ENCODE measurements around the gene ARHGAP24.
"Not testable (repeated sequence)": the region's sequence is repeated elsewhere in the genome, so short reads cannot be mapped to it uniquely, and the experiment has no call there.

The ARHGAP24 gene

DNA sequence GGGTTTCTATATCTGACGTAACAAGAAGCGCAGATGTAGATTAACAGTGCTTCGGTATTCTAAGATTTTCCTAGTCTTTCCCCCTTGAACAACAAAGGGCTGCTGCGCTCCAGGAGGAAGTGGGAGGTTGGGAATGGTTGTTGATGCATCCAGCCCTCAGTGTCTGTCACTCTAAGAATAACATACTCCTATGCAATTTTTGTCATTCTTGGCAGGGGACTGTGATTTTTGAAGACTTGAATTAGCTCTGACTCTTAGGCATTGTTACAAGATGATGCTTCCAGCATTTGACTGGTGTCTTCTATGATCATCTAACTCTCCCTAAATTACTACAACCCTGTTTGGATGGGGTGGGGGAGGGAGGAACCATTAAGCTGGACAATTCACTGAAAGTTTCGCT is 394.2 kb downstream of the ARHGAP24 start:
- DNase-seq, result no peak

DNA sequence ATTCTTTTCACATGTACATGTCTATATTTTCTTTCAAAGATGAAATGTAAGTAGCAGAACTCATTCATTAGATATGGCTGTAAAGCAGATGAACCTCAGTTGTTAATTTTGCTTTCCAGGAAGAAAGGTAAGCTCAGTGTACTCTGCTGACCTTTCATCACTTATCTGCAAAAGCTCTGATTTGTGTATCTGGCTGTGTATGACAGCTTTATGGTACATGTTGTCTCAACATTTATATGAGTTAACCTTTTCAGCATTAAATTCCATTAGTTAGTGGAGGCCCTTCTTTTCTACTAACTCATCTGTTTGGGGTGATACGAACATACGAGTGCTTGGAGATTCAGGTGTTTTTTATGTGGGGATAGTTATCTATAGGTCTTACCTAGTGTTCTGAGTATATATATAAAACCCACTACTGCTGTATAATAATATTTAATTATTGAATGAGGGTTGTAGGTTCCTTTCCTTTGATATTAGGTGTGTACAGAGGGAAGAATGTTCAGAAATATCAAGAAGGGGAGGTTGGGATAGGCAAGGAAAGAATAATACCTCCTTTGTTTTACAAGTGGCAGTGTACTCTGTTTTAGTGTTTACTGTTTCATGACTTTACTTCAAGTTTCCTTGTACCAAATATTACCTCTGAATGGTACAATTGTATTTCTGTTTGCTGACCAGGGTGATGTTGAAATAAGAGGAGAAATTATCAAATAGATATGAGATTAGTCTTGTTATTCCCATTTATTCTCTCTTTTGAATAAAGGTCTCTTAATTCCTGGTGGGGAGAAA is 395.5 kb downstream of the ARHGAP24 start:
- no peak for DNase-seq

DNA sequence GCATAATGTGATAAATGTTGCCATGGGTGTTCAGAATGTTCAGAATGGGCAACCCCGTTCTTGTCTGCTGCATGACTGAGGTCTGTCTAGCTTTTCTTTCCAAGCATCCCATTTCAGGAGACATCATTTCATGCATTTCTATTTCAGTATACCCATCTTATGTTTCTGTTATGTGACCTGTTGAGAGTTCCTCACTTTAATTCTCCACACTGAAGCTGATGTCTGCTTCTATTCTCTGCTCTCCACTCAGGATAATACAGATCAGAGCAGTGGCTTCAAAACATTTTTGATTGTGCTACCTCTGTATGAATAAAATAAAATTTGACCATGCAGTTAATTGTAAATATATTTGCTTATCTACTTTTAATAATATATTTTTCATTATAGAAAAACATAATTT is 398.6 kb downstream of the ARHGAP24 start:
- DNase-seq, result no peak

DNA sequence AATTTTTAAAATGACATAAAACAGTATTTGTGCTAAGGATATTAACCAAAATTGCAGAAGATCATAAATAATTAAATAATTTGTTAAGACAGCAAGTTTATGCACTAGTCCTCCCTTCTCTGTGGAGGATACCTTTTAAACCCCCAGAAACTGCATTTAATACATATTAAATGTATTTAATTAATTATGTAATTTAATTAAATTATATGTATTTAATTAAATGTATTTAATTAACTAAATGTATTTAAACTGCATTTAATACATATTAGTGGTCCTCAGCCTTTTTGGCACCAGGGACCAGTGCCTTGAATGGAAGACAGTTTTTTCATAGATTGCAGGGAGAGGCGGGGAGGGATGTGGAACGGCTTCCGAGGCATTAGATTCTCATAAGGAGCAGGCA is 404.6 kb downstream of the ARHGAP24 start:
- DNase-seq, result no peak

DNA sequence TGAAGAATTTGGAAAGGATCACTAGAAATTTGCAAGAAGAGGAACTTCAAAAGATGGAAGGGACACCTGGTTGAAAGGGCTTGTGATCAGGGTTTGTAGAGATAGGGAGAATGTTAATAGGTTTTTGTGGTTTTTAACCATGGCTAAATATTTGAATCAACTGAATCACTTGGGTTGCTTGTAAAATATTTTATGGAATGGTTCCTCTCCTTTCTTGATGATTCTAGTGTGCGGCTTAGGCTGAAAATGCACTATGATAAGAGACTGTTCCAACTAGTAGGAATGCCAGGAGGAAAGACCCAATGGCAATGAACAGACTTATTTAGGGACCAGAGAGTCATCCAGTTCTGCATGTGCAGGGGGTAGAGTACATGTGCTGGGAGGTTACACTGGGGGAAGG is 408.2 kb downstream of the ARHGAP24 start:
- DNase-seq, result no peak

DNA sequence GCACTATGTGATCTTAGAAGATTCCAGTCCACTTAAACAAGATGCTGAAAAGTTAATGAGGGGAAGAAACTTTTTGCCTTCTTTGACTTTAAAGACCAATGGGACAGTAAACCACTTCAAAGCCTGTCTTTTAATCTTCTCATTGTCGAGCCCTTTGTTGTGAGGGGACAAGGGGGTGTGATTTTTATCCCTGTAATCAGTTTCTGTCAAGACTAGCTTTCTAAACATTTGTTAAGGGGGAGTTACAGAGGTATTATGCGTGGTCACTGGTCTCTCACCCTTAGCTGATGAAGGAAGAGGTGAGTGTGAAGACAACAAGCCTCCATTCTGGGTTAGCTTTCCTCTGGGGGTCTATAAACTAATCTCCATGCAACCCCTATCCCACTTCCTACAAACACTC is 409.3 kb downstream of the ARHGAP24 start:
- DNase-seq, result no peak

DNA sequence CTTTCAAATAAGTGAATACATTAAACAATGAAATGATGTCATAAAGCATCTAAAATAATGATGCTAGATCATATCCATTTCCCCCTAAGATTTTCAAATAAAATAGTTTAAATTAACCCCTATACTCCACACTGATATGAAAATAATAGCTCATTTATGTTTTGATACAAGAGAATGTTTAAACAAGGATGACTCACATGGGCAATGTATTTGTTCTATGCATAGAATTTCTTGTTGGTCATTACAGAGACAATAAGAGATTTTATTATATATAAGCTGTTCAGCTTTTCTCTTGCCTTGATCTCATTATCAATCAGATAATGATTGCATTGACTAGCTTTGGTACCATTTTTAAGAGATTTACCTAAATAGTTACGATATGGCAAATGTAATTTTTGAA is 411.7 kb downstream of the ARHGAP24 start:
- no peak for DNase-seq

DNA sequence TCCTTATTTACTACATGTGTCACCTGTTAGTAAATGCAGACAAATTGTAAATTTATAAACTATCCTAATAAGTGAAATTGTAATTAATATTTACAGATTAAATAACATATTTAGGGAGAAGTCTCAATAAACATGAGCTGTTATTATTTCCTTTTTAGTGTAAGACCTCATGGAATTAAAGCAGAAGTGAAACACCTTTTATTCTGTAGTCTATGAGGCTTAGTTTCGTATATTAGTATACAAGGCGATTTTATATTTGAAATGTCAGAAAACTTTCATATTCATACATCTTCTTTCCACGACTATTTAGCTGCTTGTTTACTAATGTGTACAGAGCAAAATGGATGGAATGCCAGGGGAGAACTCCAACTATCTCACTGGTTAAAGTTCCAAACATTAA is 414.4 kb downstream of the ARHGAP24 start:
- DNase-seq, result no peak

DNA sequence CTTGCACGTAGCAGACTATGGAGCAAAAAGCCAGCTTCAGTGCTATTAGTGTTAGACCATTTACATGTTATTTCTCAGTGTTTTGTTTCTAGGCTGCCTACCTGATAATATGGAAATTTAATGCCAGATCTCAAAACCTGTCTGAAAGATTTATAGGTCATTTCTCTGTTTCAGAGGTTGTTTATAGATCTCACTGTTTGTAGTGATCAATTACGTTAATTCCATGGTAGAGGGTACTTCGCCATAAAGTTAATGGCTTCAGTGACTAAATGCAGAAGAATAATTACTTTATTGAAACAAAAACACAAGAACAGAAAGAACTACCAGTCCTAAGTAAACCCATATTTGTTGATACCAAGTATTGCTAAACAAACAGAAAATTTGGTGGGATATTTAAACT is 420.8 kb downstream of the ARHGAP24 start:
- DNase-seq, result no peak

DNA sequence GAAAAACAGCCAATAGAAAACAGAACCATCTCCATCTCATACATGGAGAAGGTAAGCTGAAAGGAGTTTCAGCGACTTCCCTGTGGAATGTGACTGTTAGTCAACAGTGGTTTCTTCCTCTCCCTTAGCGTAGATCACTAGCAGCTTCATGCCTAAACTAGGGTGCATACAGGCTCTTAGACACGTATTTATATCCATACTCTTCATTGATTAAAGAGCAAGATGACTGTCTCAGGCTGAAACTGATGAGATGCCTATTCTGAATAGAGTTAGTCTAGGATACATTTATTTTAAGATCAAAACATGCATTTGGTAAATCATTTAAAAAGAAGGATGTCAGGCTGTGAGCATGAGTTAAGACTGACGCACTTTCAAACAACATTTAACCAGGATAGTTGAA is 423.3 kb downstream of the ARHGAP24 start:
- DNase-seq, result no peak

DNA sequence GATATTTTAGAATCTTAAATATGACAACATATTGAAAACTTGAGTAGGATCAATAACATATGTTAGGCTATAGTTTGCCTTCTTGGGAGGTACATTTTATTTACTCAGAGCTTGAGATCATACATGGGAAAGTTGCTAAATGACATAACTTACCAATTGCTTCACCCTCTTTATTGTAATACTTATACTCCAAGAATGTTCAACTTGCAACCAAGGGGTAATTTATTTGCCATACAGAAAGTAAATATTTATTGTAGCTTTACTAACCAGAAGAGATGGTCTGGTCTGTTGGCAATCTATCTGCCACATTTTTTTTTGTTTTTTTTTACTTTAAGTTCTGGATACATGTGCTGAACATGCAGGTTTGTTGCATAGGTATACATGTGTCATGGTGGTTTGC is 426.6 kb downstream of the ARHGAP24 start:
- no peak for DNase-seq

DNA sequence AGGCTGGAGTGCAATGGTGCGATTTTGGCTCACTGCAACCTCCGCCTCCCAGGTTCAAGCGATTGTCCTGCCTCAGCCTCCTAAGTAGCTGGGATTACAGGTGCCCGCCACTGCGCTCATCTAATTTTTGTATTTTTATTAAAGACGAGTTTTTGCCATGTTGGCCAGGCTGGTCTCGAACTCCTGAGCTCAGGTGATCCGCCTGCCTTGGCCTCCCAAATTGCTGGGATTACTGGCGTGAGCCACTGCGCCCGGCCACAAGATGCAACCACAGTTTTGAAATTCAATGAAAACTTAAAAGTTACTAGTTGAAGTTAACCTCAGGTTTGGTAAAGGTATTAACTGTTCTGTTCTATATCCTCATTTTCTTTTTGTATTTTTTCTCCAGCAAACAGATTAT is 427.7 kb downstream of the ARHGAP24 start:
- not testable (repeated sequence) for DNase-seq

DNA sequence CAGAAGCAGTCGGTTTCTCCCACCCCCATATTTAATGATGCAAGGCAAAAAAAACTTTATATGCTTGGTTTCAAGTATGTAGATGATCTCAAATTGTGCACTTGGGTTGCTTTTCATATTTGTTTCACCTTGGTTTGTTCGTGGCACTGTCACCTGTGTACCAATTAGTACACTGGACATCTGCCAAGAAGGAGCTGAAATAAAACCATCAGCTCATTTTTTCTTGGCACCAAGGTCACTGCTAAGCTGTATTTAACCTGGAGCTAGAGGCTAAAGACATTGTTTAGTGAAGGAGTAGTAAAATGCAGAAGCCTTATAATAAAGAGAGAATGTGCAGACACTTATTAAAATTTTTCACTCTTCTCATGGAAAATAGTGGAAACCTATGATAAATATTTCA is 430.8 kb downstream of the ARHGAP24 start:
- DNase-seq, result peak; percentile 60

DNA sequence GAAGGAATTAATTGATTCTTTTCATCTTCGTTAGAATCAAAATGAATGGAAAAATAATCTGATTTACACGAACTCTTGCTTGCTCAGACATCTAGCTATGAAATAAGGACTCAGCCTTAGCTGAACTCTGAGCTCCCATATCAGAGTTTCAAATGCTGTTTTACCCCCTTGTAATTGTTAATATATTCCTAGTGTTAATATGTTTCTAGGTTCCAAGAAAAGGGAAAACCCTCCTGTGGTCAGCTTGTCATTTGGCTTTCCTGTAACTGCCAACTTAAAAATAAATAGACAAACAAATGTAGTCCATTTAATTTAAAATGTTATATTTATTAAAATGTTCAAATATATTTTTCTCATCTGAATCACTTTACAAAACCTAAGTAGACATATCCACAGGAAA is 432.1 kb downstream of the ARHGAP24 start:
- DNase-seq, result no peak

DNA sequence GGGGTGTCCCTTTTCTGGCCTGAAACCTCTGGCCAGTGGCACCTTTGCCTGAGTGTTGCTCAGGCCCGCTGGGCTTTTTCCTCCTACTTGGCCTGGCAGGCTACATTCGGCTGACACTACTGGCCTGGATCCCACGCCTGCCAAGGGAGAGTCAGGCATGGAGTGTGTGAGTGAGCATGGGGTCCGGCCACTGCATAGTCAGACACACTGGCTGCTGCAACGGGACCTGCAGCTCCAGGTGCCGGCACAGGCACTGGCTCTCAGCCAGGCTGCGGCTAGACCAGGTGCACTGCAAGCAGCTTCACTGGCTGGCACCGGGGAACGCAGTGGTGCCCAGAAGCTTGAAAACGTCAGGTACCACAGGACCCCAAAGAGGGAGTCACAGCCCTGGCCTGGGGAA is 434.9 kb downstream of the ARHGAP24 start:
- no peak for DNase-seq

DNA sequence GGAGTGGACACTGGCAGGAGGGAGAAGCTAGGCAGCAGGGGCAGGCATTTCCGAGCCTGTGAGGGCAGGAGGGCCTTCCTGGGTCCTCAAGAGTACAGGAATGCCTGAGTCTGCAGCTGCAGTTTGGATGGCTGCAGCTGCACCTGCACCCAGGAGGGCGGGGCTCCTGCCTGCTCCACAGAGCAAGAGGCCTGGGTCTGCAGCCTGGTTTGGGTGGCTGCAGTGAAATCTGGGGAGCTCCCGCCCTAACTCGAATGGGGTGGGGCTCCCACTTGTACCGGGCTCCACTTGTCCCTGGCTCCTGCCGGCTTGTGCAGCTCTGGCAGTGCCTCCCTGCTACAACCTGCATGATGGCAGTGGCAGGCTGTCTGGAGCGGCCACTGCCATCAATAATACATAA is 436.0 kb downstream of the ARHGAP24 start:
- no peak for DNase-seq

DNA sequence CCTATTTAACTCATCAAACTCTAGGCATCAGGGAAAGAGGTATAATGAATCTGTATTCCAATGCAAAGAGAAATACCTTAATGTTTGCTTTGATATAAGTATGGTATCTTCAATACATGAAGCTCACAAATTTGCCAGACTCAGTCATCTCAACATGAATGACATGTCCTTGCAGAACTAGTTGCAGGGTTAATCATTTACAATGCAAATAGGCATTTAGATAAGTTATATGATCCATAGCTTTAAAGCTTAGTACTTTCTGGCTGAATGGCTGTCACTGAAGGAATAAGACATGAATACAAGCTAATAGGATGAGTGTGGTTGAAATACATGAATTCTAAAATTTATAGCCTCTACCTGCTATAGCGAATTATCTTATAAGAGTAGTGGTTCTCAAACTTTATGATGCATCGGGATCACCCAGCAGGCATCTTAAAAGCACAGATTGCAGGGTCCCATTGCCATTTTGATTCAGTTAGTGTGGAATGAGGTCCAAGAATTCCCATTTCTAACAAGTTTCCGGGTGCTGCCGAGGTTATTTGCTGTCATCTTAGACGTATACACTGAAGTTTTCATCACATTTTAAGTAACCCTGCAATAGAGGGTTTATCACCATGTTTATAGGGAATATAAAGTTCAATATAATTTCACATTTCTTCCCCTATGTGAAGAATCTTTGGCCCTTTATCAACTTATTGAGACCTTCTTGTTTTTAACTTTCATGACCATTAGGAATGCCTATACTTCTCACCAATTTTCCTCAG is 439.2 kb downstream of the ARHGAP24 start:
- DNase-seq, result no peak

DNA sequence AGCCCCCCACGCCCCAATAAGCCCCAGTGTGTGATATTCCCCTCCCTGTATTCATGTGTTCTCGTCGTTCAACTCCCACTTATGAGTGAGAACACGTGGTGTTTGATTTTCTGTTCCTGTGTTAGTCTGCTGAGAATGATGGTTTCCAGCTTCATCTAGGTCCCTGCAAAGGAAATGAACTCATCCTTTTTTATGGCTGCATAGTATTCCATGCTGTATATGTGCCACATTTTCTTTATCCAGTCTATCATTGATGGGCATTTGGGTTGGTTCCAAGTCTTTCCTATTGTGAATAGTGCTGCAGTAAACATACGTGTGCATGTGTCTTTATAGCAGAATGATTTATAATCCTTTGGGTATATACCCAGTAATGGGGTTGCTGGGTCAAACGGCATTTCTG is 440.6 kb downstream of the ARHGAP24 start:
- not testable (repeated sequence) for DNase-seq

DNA sequence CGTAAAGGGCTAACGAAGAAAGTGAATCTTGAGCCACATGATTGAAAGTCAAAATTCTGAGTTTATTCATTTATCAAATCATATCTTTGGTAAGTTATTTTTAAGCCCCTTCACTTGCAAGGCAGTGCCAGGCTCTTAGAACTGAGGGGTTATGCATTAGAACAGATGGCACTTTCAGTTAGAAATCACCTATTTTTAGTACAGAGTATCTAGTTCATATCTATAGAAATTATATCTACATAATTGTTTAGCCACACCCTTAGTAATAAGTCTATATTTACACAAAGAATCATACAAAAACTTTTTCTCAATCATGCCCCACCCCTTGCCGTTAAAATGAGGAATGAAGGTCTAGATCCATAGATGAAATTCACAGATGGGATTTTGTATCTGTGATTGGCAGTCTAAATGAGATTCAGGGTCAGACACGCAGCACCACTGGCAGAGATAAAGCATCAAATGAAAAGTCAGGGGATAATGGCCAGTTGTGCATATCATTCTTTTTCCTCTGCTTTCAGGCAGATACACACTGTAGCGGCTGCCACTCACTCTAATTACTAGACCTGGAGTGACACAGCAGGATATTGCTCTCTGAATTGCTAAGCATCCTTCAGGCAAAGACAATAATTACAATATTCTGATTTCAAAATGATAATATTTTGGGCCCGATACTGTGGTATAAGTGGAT is 444.4 kb downstream of the ARHGAP24 start:
- no peak for DNase-seq

DNA sequence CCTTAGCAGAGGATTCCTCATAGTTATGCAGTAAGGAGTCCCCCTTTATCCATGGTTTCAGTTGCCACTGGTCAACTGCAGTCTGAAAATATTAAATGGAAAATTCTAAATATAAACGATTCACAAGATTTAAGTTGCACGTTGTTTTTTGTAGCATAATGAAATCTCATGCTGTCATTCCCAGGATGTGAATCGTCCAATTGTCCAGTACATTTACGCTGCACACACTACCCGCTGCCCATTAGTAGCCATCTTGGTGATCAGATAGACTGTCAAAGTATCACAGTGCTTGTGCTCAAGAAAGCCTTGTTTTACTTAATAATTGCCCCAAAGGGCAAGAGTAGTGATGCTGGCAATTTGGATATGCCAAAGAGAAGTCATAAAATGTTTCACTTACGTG is 450.1 kb downstream of the ARHGAP24 start:
- DNase-seq, result no peak

DNA sequence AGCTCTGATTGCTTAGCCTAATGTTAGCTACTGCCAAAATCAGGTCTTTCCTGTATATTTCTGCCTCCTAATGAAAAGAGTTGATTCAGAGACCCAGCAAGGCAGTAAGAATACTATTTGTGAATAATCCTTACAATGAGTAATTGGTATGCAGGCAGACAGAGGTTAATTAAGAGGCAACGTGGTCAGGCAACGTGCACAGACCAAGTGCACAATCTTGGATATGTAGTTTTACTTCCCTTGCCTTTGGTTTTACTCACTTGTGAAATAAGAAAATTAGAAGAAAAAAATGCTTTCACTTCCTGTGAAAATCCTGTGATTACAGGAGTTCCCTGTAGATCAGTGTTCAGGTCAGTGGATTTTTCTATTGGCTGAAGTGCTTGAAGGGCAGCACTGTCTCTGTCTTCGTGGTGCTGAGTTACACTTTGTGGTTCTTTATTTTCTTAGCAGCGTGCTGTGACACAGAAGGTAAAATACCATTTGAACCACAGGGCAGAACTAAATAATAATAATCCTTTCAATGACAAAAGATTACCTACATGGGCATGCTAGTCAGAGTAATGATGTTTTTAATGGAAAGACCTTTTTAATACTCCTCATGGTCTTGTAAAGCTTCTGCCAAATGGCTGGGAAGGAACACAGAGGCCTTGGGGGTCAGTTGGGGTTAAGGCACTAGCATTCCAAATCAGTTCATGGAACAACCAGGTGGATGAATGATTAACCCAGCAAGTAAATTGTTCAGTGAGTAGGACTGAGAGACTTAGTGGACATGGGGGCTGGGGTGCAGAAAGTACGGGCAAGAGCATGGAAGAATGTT is 454.0 kb downstream of the ARHGAP24 start:
- DNase-seq, result no peak

DNA sequence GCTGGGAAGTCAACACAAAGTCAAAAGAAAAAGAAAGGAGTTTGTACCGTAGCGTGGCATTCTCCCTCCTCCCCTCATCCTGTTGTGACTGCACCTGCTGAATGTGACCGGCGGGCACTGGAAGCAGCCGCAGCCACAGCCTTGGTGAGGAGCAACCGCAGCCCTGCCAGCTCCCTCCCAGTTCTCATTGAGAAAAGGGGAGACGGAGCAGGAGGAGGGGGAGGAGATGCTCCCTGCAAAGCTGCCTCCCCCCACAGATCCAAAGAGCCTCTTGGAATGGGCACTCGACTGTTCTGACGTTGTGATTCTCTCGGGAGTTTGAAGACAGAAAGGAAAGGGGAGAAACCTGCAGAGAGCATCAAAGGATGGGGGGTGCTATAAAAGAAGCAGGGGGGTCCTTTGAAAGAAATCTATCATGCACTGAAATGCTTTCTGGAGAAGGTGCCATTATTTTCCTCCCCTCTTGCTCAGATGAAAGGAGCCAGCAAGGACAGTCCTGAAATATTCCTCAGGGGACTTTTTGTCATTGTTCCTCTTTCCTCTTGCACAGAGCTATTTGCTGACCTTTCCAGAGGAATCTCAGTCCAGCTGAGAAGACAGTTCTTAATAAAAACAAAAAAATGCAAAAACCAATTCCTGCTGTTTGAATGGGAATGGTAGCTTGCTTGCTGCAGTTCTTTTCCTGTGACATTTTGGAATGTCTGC is 455.2 kb downstream of the ARHGAP24 start:
- DNase-seq, result peak; percentile 9
